Liver (tissue), 3 donors: ENCODE measurements around the gene NTNG1.

Experiments used
- HNF4A ChIP-seq, 2 donors: conservative IDR thresholded peaks; 2 replicates each; pipeline ENCODE4 v1.6.1; 2016; ENCODE audit warnings: antibody characterized with exemption in 2 of 2, mild to moderate bottlenecking in 2 of 2
- HNF4G ChIP-seq: IDR thresholded peaks from 2 replicates; pipeline ENCODE4 v1.6.1; 2016; ENCODE audit warnings: antibody characterized with exemption
- JUND ChIP-seq, 2 donors: IDR thresholded peaks; 2 replicates each; pipeline ENCODE4 v1.6.1; 2016; ENCODE audit warnings: antibody characterized with exemption in 2 of 2
- RAD21 ChIP-seq, 2 donors: IDR thresholded peaks; 2 replicates each; pipeline ENCODE4 v1.6.1; 2016; ENCODE audit warnings: antibody characterized with exemption in 2 of 2, mild to moderate bottlenecking in 2 of 2
- SP1 ChIP-seq: IDR thresholded peaks from 2 replicates; pipeline ENCODE4 v1.6.1; 2018; ENCODE audit warnings: antibody characterized with exemption, mild to moderate bottlenecking
- TAF1 ChIP-seq: conservative IDR thresholded peaks from 2 replicates; pipeline ENCODE4 v1.6.1; 2016; ENCODE audit warnings: antibody characterized with exemption, mild to moderate bottlenecking
- ZBTB33 ChIP-seq: IDR thresholded peaks from 2 replicates; pipeline ENCODE4 v1.6.1; 2016; ENCODE audit warnings: antibody characterized with exemption
- TF ChIP-seq, protein P1 (sequence below): fragments of 150-350 bp; IDR thresholded peaks from 2 replicates; pipeline ENCODE4 v1.5.1; 2017; ENCODE audit warnings: improper control_type of control experiment, low read depth, low read length; ENCODE audit not compliant: missing input control
- TF ChIP-seq, protein P2 (sequence below): IDR thresholded peaks from 2 replicates; pipeline ENCODE4 v1.6.1; 2016; ENCODE audit warnings: antibody characterized with exemption, mild to moderate bottlenecking
- donor health status: healthy.
- donor health status: healthy.

- TF ChIP-seq ZBTB33 (no peak), HNF4A (conservative IDR thresholded peaks at IDR 0.05) (no peak), TAF1 (no peak), SP1 (no peak), RAD21 (IDR thresholded peaks at IDR 0.05) (no peak), HNF4G (no peak), JUND (IDR thresholded peaks at IDR 0.05) (no peak)
- TF ChIP-seq, protein P1, sequence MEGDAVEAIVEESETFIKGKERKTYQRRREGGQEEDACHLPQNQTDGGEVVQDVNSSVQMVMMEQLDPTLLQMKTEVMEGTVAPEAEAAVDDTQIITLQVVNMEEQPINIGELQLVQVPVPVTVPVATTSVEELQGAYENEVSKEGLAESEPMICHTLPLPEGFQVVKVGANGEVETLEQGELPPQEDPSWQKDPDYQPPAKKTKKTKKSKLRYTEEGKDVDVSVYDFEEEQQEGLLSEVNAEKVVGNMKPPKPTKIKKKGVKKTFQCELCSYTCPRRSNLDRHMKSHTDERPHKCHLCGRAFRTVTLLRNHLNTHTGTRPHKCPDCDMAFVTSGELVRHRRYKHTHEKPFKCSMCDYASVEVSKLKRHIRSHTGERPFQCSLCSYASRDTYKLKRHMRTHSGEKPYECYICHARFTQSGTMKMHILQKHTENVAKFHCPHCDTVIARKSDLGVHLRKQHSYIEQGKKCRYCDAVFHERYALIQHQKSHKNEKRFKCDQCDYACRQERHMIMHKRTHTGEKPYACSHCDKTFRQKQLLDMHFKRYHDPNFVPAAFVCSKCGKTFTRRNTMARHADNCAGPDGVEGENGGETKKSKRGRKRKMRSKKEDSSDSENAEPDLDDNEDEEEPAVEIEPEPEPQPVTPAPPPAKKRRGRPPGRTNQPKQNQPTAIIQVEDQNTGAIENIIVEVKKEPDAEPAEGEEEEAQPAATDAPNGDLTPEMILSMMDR, result no peak
- TF ChIP-seq, protein P2, sequence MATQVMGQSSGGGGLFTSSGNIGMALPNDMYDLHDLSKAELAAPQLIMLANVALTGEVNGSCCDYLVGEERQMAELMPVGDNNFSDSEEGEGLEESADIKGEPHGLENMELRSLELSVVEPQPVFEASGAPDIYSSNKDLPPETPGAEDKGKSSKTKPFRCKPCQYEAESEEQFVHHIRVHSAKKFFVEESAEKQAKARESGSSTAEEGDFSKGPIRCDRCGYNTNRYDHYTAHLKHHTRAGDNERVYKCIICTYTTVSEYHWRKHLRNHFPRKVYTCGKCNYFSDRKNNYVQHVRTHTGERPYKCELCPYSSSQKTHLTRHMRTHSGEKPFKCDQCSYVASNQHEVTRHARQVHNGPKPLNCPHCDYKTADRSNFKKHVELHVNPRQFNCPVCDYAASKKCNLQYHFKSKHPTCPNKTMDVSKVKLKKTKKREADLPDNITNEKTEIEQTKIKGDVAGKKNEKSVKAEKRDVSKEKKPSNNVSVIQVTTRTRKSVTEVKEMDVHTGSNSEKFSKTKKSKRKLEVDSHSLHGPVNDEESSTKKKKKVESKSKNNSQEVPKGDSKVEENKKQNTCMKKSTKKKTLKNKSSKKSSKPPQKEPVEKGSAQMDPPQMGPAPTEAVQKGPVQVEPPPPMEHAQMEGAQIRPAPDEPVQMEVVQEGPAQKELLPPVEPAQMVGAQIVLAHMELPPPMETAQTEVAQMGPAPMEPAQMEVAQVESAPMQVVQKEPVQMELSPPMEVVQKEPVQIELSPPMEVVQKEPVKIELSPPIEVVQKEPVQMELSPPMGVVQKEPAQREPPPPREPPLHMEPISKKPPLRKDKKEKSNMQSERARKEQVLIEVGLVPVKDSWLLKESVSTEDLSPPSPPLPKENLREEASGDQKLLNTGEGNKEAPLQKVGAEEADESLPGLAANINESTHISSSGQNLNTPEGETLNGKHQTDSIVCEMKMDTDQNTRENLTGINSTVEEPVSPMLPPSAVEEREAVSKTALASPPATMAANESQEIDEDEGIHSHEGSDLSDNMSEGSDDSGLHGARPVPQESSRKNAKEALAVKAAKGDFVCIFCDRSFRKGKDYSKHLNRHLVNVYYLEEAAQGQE, result no peak
These were observed 384.3 kb downstream of the NTNG1 start for GRCh38 chr1:107525145-107525544.
